SK-N-MC (cell line): ENCODE results near the gene DNAL1.

ENCODE experiments used
- EZH2 ChIP-seq: fragments of 200-600 bp; sonication (generic); IDR thresholded peaks from one replicate; pipeline ENCODE4 v1.6.1; 2017; ENCODE audit warnings: antibody characterized with exemption
- POLR2AphosphoS5 ChIP-seq: IDR thresholded peaks from 2 replicates; pipeline ENCODE4 v1.6.1; 2012; ENCODE audit warnings: mild to moderate bottlenecking, low read depth, low read length, borderline replicate concordance

- TF ChIP-seq EZH2 = no peak
- no peak for TF ChIP-seq POLR2AphosphoS5
Measured at GRCh38 chr14:73620268-73620667, 24.5 kb upstream of the DNAL1 start.
